ENCODE results near the gene EPM2A.

The EPM2A gene

GRCh38 chr6:145587334-145587733 lies 148.0 kb downstream of the EPM2A start:
- no peaks in the 10 kb centered on the region for H3K9me3 ChIP-seq (ENCODE audit: insufficient read depth, low read length)
- H4K20me1 ChIP-seq (ENCODE audit: low read depth, low read length) = no peaks in the 10 kb centered on the region
- no peak overlapping the region for H2AFZ ChIP-seq (ENCODE audit: low read depth, low read length, severe bottlenecking)
- no peaks in the 10 kb centered on the region for H3K79me2 ChIP-seq (ENCODE audit: insufficient read depth, low read length)
- H3K9ac ChIP-seq (ENCODE audit: low read length) = no peak overlapping the region
- H3K9me2 ChIP-seq (replicated peaks; ENCODE audit: insufficient read depth, low read length) = no peaks in the 10 kb centered on the region
- no peak overlapping the region for H3K4me2 ChIP-seq (ENCODE audit: low read depth, low read length, poor library complexity, severe bottlenecking)
- no peak overlapping the region for H3K27ac ChIP-seq (ENCODE audit: low read depth, low read length)
- H3F3A ChIP-seq (ENCODE audit: insufficient read depth) = 0 out of 2 replicates have a peak, but pooled peaks cover 3% of the 10 kb centered on the region
- TF ChIP-seq EZH2phosphoT487 (conservative IDR thresholded peaks at IDR 0.05; ENCODE audit: low read length) (no peak), CTCF (IDR thresholded peaks at IDR 0.05; ENCODE audit: insufficient read depth, low read length, poor library complexity, severe bottlenecking) (no peak)
- H3K4me3 ChIP-seq (ENCODE audit: insufficient read depth, low read length, poor library complexity, severe bottlenecking) = no peak overlapping the region
- no peaks in the 10 kb centered on the region for H3K27me3 ChIP-seq (ENCODE audit: low read length)
- no peaks in the 10 kb centered on the region for H3K36me3 ChIP-seq (ENCODE audit: low read length)

GRCh38 chr6:145583753-145584152 lies 151.6 kb downstream of the EPM2A start:
- no peaks in the 10 kb centered on the region for H3K79me2 ChIP-seq (ENCODE audit: insufficient read depth, low read length)
- no peaks in the 10 kb centered on the region for H4K20me1 ChIP-seq (ENCODE audit: low read depth, low read length)
- H3K9me3 ChIP-seq (ENCODE audit: insufficient read depth, low read length) = no peaks in the 10 kb centered on the region
- H3K27me3 ChIP-seq (ENCODE audit: low read length) = no peaks in the 10 kb centered on the region
- H3K36me3 ChIP-seq (ENCODE audit: low read length) = no peaks in the 10 kb centered on the region; the same call in 1 of the 2 replicates
- no peak overlapping the region for H3K4me2 ChIP-seq (ENCODE audit: low read depth, low read length, poor library complexity, severe bottlenecking)
- H3K9ac ChIP-seq (ENCODE audit: low read length) = no peak overlapping the region
- no peaks in the 10 kb centered on the region for H3K9me2 ChIP-seq (replicated peaks; ENCODE audit: insufficient read depth, low read length)
- H3K4me3 ChIP-seq (ENCODE audit: insufficient read depth, low read length, poor library complexity, severe bottlenecking) = no peak overlapping the region
- no peak for TF ChIP-seq CTCF (IDR thresholded peaks at IDR 0.05; ENCODE audit: insufficient read depth, low read length, poor library complexity, severe bottlenecking)
- no peaks in the 10 kb centered on the region for H3F3A ChIP-seq (ENCODE audit: insufficient read depth)
- no peak overlapping the region for H2AFZ ChIP-seq (ENCODE audit: low read depth, low read length, severe bottlenecking)
- no peak overlapping the region for H3K27ac ChIP-seq (ENCODE audit: low read depth, low read length)
